Left lung (tissue), 10 donors: ENCODE measurements around the gene TRABD. TPM values are rescaled to one million over a fixed set of nuclear protein-coding genes. Genes with fewer than 3 reads are reported as not detected.
A peak's percentile ranks its signal among the peaks of the same experiment; 100 is the strongest.

ENCODE experiments used
- ATAC-seq: fragments of 200-7000 bp; cut with Tn5 transposase; one replicate; pipeline ENCODE4 v1.9.1; 2020; ENCODE audit warnings: moderate library complexity
- DNase-seq, 4 donors: peaks; one replicate each; pipeline ENCODE4 v3.0.0-alpha.2; 2013 to 2020
- H3K27ac ChIP-seq, 2 donors: fragments of 200-600 bp; sonication (generic) in 1 of 2; one replicate each; pipeline versions ENCODE4 v1.5.0 to v1.8.0; 2020 to 2021
- H3K27me3 ChIP-seq, 2 donors: fragments of 200-600 bp; sonication (generic) in 1 of 2; one replicate each; pipeline versions ENCODE4 v1.5.0 to v1.8.0; 2020 to 2021
- H3K36me3 ChIP-seq, 2 donors: fragments of 200-600 bp; sonication (generic) in 1 of 2; one replicate each; pipeline versions ENCODE4 v1.5.0 to v1.8.0; 2020 to 2021
- H3K4me1 ChIP-seq, 2 donors: fragments of 200-600 bp; one replicate each; pipeline ENCODE4 v1.8.0; 2021
- H3K4me3 ChIP-seq, 2 donors: fragments of 200-600 bp; sonication (generic) in 1 of 2; one replicate each; pipeline versions ENCODE4 v1.5.0 to v1.8.0; 2020 to 2021; ENCODE audit warnings: mild to moderate bottlenecking in 1 of 2
- H3K9me3 ChIP-seq, 2 donors: fragments of 200-600 bp; sonication (generic) in 1 of 2; one replicate each; pipeline versions ENCODE4 v1.5.0 to v1.8.0; 2020 to 2021
- intact Hi-C, 2 donors: fragments of 100-400 bp; cut with DNase I; formaldehyde crosslinking; loops; one replicate each; pipeline versions ENCODE4 v1.11.2 to v1.14.2; 2022
- polyA plus RNA-seq, 6 donors: library from polyadenylated mRNA; unstranded; fragments of 120-200 nt; gene quantifications; one replicate each; pipeline ENCODE4 v1.2.1, GENCODE V29; 2013; ENCODE audit not compliant: insufficient read length in 6 of 6
- total RNA-seq, 2 donors: library from RNA; stranded (reverse); fragmentation: NEBNext Ultra II Directional; extraction: Animal tissue kit (Norgen Biotek cat#: 25700); gene quantifications; one replicate each; pipeline ENCODE4 v1.2.1, GENCODE V29; 2021
- TF ChIP-seq, protein P1 (sequence below), 2 donors: fragments of 200-600 bp; sonication (generic) in 1 of 2; IDR thresholded peaks; one replicate each; pipeline versions ENCODE4 v1.5.0 to v1.8.0; 2021; ENCODE audit warnings: antibody characterized with exemption in 2 of 2
- donor health status: DM: no; HTN: yes; CAD: no.
- donor health status: DM: no; HTN: no; CAD: no.

Gene TRABD
- total and polyA plus RNA-seq, 8 donors = 16.0 to 54.2 (median 24.4) TPM

DNA sequence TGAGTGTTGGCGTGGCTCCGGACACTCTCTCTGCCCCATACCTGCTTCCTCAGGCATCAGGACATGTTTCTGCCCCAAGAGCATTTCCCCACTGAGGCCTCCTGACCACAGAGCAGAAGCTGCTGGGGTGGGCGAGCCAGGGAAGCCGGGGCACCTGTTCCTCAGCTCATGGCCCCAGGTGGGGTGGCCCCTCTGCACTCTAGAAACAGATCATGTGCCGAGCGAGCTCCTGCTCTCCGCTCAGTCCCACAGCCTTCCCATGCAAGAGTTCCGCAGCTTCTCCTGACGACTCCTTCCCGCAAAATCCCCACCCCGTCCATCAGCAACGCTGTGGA lies 37.6 kb upstream of the TRABD start:
- TF ChIP-seq, protein P1, sequence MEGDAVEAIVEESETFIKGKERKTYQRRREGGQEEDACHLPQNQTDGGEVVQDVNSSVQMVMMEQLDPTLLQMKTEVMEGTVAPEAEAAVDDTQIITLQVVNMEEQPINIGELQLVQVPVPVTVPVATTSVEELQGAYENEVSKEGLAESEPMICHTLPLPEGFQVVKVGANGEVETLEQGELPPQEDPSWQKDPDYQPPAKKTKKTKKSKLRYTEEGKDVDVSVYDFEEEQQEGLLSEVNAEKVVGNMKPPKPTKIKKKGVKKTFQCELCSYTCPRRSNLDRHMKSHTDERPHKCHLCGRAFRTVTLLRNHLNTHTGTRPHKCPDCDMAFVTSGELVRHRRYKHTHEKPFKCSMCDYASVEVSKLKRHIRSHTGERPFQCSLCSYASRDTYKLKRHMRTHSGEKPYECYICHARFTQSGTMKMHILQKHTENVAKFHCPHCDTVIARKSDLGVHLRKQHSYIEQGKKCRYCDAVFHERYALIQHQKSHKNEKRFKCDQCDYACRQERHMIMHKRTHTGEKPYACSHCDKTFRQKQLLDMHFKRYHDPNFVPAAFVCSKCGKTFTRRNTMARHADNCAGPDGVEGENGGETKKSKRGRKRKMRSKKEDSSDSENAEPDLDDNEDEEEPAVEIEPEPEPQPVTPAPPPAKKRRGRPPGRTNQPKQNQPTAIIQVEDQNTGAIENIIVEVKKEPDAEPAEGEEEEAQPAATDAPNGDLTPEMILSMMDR (IDR thresholded peaks at IDR 0.05) = no peak
- Histone ChIP-seq H3K36me3 (no peaks in the 10 kb centered on the region), H3K27ac (no peak overlapping the region), H3K9me3 (no peaks in the 10 kb centered on the region), H3K27me3 (peaks cover 0 to 16% of the 10 kb centered on the region in 2 donors), H3K4me1 (peaks cover 4 to 29% of the 10 kb centered on the region in 2 donors), H3K4me3 (no peak overlapping the region)
- DNase-seq (no peak), ATAC-seq (no peak)
- intact Hi-C loops = loop anchor here in 1 of 2 donors (2.0 kb wide), 1 partner anchor 63 kb away; no protein-coding TSS in a partner anchor

DNA sequence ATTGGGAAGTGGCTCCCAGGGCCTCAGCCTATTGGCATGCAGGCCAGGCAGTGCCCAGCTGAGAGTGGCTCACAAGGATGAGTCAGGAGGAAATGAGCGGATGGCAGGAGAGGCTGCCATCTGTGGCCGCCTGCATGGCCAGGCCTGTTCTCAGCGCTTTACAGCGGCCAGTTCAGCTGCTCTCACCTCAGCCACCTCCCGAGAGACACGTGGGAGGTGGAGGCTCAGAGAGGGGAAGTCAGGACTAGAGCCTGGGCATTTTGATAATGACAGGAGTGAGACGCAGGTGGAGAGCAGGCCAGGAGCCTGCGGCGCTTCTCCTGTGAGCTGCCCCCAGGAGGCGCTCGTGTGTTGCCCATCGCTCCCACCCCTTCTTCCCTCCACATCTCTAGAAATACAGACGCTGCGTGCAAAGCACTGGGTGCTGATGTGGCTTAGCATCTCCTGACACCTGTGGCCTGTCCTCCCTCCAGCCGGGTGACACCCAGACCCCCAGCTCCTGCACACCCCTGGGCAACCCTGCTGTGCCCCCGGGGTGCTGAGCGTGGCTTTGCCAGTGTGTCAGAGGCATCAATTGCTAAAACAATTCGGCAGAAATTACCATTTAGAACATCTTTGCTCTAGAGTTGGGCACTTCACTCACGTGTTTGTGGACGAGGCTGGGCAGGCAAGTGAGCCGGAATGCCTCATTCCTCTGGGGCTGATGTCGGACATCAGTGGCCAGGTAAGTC lies 36.6 kb upstream of the TRABD start:
- TF ChIP-seq, protein P1 (IDR thresholded peaks at IDR 0.05) = peak; percentile 56 to 93
- H3K36me3 ChIP-seq = no peaks in the 10 kb centered on the region
- peak in 3 of 4 donors; percentile 54 to 92 (median 68) for DNase-seq
- intact Hi-C loops = loop anchor here in 1 of 2 donors (2.0 kb wide), 1 partner anchor 62 kb away; no protein-coding TSS in a partner anchor
- H3K4me3 ChIP-seq = no peak overlapping the region
- peak; percentile 92 for ATAC-seq
- no peaks in the 10 kb centered on the region for H3K9me3 ChIP-seq
- peaks cover 4 to 29% of the 10 kb centered on the region in 2 donors for H3K4me1 ChIP-seq
- peaks cover 0 to 16% of the 10 kb centered on the region in 2 donors for H3K27me3 ChIP-seq
- no peak overlapping the region for H3K27ac ChIP-seq

DNA sequence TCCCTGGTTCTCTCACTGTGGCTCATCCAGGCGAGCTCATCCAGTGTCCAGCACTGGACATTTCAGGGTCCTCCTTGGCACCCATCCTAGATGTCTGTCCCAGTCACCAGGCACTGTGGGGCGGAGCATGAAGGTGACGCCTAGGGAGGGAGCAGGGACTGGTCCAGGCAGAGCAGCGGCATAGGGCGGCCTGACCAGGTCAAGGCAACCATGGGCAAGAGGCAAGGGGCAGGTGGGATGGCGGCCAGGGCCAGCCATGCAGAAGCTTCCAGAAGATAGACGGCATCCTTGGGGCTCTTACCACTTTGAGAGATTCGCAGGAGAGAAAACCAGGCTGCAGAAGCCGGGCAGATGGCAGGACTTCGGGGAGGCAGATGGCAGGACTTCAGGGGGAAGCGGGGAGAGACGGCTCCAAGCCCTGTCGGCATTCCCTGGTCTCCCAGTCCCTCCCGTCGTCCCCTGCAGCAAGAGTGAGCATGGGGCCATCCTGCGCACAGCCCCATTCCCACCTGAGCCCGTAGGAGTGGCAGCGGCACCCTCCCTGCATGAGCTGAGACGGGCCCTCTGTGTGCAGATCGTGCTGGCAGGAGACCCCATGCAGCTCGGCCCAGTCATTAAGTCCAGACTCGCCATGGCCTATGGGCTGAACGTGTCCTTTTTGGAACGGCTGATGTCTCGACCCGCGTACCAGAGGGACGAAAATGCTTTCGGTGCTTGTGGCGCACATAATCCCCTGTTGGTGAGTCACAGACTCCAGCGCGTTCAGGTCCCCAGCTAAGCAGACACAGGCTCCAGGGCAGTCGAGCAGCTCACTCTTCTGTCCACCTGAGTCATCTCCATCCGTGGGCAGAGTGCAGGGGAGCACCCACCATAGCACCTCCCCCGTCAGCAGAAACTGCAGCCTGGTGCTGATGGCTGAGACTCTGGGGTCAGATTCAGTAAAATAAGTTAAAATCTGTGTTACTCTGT lies 35.3 kb upstream of the TRABD start:
- ATAC-seq = no peak
- no peak for DNase-seq
- Histone ChIP-seq H3K36me3 (no peaks in the 10 kb centered on the region), H3K4me1 (peaks cover 4 to 29% of the 10 kb centered on the region in 2 donors), H3K4me3 (no peak overlapping the region), H3K27me3 (peaks cover 0 to 16% of the 10 kb centered on the region in 2 donors), H3K27ac (no peak overlapping the region), H3K9me3 (no peaks in the 10 kb centered on the region)
- intact Hi-C loops = no loop called here
- TF ChIP-seq, protein P1 (IDR thresholded peaks at IDR 0.05) = no peak

DNA sequence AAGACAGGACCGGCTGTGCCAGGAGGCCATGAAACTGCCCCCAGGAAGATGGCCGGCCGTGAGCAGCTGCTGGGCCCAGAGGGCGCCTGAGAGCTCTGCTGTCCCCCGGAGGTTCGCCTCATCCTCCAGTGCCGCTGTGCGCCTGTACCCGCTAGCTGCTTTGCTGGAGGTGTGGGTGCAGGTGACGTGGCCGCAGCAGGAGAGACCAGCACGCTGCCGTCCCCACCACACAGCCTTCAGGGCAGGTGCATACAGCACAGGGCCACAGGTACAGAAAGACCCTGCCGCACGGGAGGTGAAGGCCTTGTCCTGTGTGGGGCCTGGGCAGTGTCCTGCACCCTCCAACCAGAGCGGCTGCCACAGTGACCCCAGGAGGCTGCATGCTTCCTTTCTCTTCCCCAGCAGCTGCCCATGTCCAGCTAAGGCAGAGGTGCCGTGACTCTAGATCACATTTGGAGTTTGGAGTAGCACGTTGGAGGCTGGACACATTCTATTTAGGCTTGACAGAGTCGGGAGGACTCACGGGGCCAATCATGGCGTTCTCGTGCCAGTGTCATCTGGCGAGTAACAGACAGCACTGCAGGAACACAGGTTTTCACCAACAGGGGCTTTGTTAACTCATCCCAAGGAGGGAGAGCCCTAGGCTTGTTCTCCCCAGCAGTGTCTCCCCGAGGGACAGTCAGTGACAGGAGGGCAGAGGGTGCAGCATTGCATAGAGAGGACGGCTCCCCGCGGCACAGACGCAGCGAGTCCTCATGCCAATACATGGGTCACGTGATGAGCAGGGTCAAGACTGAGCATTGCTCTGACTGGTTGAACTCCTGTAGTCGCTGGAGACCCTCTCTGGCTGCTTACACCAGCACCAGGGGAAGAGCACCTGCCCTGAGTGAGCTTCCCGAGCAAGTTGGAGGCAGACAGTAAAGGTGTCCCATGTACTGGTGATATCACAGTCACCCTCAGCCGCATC lies 33.9 kb upstream of the TRABD start:
- DNase-seq (no peak), ATAC-seq (no peak)
- no peaks in the 10 kb centered on the region for H3K36me3 ChIP-seq
- TF ChIP-seq, protein P1 (IDR thresholded peaks at IDR 0.05) = no peak
- intact Hi-C loops = no loop called here
- H3K27me3 ChIP-seq = peaks cover 0 to 5% of the 10 kb centered on the region in 2 donors
- H3K4me1 ChIP-seq = peaks cover 0 to 21% of the 10 kb centered on the region in 2 donors
- no peak overlapping the region for H3K4me3 ChIP-seq
- no peaks in the 10 kb centered on the region for H3K9me3 ChIP-seq
- no peak overlapping the region for H3K27ac ChIP-seq
